Measurements from ENCODE around the gene PDE4D. TPM values are rescaled to one million over a fixed set of nuclear protein-coding genes. Genes with fewer than 3 reads are reported as not detected.

PDE4D gene
- total and polyA plus RNA-seq, 2 of the 4 experiments (the other 2 are of a cell fraction) = 1.4 to 7.9 TPM

DNA sequence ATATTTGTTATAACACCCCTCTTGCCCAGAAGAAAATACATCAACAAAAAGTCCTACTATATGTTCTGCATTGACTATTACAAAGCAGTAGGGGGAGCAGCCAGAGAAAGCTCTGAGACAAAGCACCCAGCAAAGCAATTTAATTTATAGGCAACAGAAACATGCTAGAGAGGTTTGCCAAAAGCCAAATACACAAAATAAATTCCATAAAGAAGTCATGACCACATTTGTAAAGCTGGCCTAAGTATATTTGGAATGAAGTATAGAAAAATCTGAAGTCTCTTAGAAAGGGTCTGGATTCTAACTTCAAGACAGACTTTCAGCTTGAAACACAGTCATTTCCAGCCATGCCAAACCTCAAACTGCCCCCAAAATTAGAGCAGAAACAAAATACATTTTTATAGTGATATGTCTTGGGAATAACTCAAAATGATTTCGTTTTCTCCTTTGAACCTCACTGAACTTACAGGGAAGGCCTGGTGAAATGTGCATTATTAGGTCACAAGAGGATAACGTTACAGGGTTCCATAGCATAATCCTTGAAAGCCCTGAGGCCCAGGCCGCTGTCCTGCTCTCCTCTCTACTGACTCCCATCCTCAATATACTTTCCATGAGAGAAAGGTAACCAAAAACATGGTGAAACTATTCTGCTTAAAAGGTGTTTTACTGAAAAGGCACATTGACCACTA, 858.9 kb downstream of the PDE4D start (continued):
- TF ChIP-seq, protein P1, sequence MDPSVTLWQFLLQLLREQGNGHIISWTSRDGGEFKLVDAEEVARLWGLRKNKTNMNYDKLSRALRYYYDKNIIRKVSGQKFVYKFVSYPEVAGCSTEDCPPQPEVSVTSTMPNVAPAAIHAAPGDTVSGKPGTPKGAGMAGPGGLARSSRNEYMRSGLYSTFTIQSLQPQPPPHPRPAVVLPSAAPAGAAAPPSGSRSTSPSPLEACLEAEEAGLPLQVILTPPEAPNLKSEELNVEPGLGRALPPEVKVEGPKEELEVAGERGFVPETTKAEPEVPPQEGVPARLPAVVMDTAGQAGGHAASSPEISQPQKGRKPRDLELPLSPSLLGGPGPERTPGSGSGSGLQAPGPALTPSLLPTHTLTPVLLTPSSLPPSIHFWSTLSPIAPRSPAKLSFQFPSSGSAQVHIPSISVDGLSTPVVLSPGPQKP (IDR thresholded peaks at IDR 0.05; ENCODE audit: borderline replicate concordance, low read depth, low read length) = no peak

DNA sequence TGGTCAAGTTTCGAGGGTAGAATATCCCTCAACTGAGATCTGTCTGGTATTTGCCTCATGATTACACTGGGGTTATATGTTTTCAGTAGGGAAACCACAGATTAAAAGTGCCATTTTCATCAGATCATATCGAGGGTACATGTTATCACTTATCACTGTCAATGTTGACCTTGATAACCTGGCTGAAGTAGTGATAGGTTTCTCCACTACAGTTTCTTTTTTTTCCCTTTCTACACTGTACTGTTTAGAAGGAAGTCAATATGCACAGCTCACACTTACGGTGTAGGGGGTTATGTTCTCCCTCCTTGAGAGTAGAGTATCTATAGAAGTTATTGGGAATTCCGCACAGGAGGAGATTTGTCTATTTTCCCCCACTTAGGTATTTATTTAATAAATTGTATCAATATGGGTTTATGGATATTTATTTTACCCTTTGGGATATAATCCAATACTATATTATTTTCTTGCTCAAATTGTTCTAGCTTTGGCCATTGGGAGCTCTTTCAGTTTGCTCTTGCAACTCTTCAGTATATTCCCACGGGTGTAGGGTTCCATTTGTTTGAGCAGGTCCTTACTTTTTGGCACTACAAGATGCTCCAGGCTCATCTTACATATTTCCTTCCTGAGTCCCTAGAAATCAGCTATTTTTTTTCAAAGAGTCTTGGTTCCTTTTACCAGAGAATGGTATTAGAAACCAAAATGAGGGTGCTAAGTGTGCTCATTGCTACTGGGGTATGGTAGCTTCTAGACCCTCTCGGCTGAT, 866.2 kb downstream of the PDE4D start:
- DNase-seq = no peak
- ATAC-seq (ENCODE audit: low read depth) = no peak
- no peak overlapping the region for H2AK9ac ChIP-seq (replicated peaks; ENCODE audit: low read depth, low read length, poor library complexity)
- no peak overlapping the region for H2BK5ac ChIP-seq (ENCODE audit: low read depth, low read length, poor library complexity, severe bottlenecking)
- H2AK5ac ChIP-seq (ENCODE audit: low read depth, low read length) = no peak overlapping the region
- H3K79me1 ChIP-seq (ENCODE audit: low read depth in 1 of 2, low read length in 2 of 2) = peaks cover 5 to 30% of the 10 kb centered on the region in 2 experiments
- no peak overlapping the region for H2BK15ac ChIP-seq (ENCODE audit: low read depth, low read length)
- H3K4me3 ChIP-seq (ENCODE audit: insufficient read depth, low read depth, low read length) = no peak overlapping the region
- CTCF ChIA-PET = no interaction called here
- H3K27me3 ChIP-seq (ENCODE audit: control insufficient read depth, insufficient read depth, low read length) = no peaks in the 10 kb centered on the region
- H3K4me2 ChIP-seq (ENCODE audit: low read depth, low read length) = no peak overlapping the region
- no peak overlapping the region for H2AFZ ChIP-seq (replicated peaks; ENCODE audit: low read length, poor library complexity)
- no peaks in the 10 kb centered on the region for H3K9me3 ChIP-seq (ENCODE audit: control insufficient read depth, insufficient read depth, low read length)
- H3K36me3 ChIP-seq (ENCODE audit: control insufficient read depth, insufficient read depth, low read length) = peaks cover 17% of the 10 kb centered on the region
- no peak overlapping the region for H3K27ac ChIP-seq (ENCODE audit: insufficient read depth, low read length)
- no peak overlapping the region for H2BK120ac ChIP-seq (ENCODE audit: low read depth, low read length)
- H3K9ac ChIP-seq (ENCODE audit: low read depth, low read length) = no peak overlapping the region
- no peak overlapping the region for H3K14ac ChIP-seq (replicated peaks; ENCODE audit: low read depth, low read length)
- dilution Hi-C loops (cut with HindIII; ENCODE audit: low sequenced_read_pairs, unreplicated experiment) (no loop called here), intact Hi-C loops (cut with micrococcal nuclease) (no loop called here), in situ Hi-C loops (cut with MboI; ENCODE audit: low sequenced_read_pairs) (no loop called here)
- H2BK20ac ChIP-seq (ENCODE audit: low read depth, low read length) = no peak overlapping the region
- no peak overlapping the region for H4K91ac ChIP-seq (ENCODE audit: insufficient read depth, low read depth, low read length)
- H3K4me1 ChIP-seq (ENCODE audit: control insufficient read depth, insufficient read depth, low read length) = no peaks in the 10 kb centered on the region
- H4K8ac ChIP-seq (ENCODE audit: low read depth in 2 of 2, low read length in 2 of 2) = no peak overlapping the region
- peaks cover 15% of the 10 kb centered on the region for H4K20me1 ChIP-seq (ENCODE audit: insufficient read depth, low read length)
- no TSS peak for BruUV-seq (replicated peaks)
- no peak overlapping the region for H4K5ac ChIP-seq (ENCODE audit: low read depth, low read length)
- H3K4ac ChIP-seq (ENCODE audit: low read depth, low read length) = no peak overlapping the region
- no peak overlapping the region for H3K18ac ChIP-seq (ENCODE audit: low read depth, low read length)
- H3K9me1 ChIP-seq (ENCODE audit: insufficient read depth, low read length) = peaks cover 5% of the 10 kb centered on the region; the same call in 1 of the 2 replicates
- no peak overlapping the region for H3K23ac ChIP-seq (ENCODE audit: low read depth, low read length)
- POLR2A ChIA-PET (ENCODE audit: unreplicated experiment) = no interaction called here
- no CpG with 5 or more reads among the region's 6 CpGs for WGBS, 2 experiments (ENCODE audit: extremely low coverage in 2 of 2, insufficient read length in 1 of 2)
- H3K56ac ChIP-seq (ENCODE audit: extremely low read depth, insufficient read depth, low read length) = no peak overlapping the region
- TF ChIP-seq MXI1 (IDR thresholded peaks at IDR 0.05; ENCODE audit: borderline replicate concordance, low read depth, low read length) (no peak), MAFK (IDR thresholded peaks at IDR 0.05; ENCODE audit: low read depth, low read length) (no peak), MAZ (IDR thresholded peaks at IDR 0.05; ENCODE audit: borderline replicate concordance, low read depth, low read length) (no peak), FOS (IDR thresholded peaks at IDR 0.05; ENCODE audit: low read depth, low read length) (no peak), BHLHE40 (IDR thresholded peaks at IDR 0.05; ENCODE audit: low read depth, low read length) (no peak), RFX5 (IDR thresholded peaks at IDR 0.05; ENCODE audit: low read depth, low read length) (no peak), SMC3 (IDR thresholded peaks at IDR 0.05; ENCODE audit: low read depth, low read length) (no peak)
- TF ChIP-seq, protein P1 (IDR thresholded peaks at IDR 0.05; ENCODE audit: borderline replicate concordance, low read depth, low read length) = no peak
- TF ChIP-seq, protein P2, sequence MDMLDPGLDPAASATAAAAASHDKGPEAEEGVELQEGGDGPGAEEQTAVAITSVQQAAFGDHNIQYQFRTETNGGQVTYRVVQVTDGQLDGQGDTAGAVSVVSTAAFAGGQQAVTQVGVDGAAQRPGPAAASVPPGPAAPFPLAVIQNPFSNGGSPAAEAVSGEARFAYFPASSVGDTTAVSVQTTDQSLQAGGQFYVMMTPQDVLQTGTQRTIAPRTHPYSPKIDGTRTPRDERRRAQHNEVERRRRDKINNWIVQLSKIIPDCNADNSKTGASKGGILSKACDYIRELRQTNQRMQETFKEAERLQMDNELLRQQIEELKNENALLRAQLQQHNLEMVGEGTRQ (IDR thresholded peaks at IDR 0.05; ENCODE audit: low read depth, low read length) = no peak

Data from IMR-90 (cell line).